Mucosa of stomach (tissue), 1 donor: ENCODE data around the gene MTHFD2L.

Experiments used
- H3K27me3 ChIP-seq: one replicate; pipeline ENCODE4 v1.7.0; 2013; ENCODE audit warnings: mild to moderate bottlenecking, low read length; ENCODE audit not compliant: control insufficient read depth, insufficient read depth
- H3K36me3 ChIP-seq: one replicate; pipeline ENCODE4 v1.7.0; 2013; ENCODE audit warnings: low read length; ENCODE audit not compliant: control insufficient read depth, insufficient read depth
- H3K4me1 ChIP-seq: one replicate; pipeline ENCODE4 v1.7.0; 2013; ENCODE audit warnings: mild to moderate bottlenecking, low read length; ENCODE audit not compliant: control insufficient read depth, insufficient read depth
- H3K4me3 ChIP-seq: one replicate; pipeline ENCODE4 v1.7.0; 2013; ENCODE audit warnings: low read length
- H3K9ac ChIP-seq: one replicate; pipeline ENCODE4 v1.7.0; 2013; ENCODE audit warnings: mild to moderate bottlenecking, low read length, moderate library complexity
- H3K9me3 ChIP-seq: one replicate; pipeline ENCODE4 v1.7.0; 2013; ENCODE audit warnings: mild to moderate bottlenecking, low read length, moderate library complexity; ENCODE audit not compliant: control insufficient read depth
- donor health status: Pancreatic carcinoma.

The MTHFD2L gene

DNA sequence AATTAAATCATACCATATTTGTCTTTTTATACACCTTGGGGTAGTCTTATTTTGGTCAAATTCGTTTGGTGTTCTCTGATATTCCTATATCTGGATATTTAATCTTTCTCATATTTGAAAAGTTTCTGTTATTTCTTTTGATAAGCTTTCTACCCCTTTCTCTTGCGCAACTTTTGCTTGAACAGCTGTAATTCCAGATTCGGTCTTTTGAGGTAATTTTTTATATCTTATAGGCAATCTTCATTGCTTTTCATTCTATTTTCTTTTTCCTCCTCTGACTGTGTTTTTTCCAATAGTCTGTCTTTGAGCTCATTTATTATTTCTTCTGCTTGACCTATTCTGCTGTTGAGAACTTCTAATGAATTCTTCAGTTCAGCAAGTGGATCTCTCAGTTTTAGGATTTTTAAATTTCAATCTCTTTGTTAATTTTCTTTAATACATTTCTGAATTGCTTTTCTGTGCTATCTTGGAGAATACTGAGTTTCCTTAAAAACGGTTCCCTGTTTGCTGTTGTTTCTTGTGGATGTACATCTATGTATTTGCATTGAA, 11.3 kb upstream of the MTHFD2L start:
- H3K4me1 ChIP-seq: no peaks in the 10 kb centered on the region
- H3K36me3 ChIP-seq: no peaks in the 10 kb centered on the region
- H3K4me3 ChIP-seq: no peak overlapping the region
- no peaks in the 10 kb centered on the region for H3K27me3 ChIP-seq
- no peaks in the 10 kb centered on the region for H3K9me3 ChIP-seq
- H3K9ac ChIP-seq: no peak overlapping the region

DNA sequence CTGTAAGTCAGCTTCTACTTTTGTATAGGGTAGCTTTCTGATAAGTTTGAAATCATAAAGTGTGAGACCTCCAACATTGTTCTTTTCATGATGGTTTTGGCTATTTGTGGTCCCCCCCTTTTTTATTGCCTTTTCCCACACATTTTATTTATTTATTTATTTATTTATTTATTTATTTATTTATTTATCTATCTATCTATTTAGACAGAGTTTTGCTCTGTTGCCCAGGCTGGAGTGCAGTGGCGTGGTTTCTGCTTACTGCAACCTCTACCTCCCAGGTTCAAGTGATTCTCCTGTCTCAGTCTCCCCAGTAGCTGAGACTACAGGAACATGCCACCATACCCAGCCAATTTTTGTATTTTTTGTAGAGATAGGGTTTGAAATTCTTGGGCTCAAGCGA, 9.7 kb upstream of the MTHFD2L start:
- Histone ChIP-seq H3K36me3 (no peaks in the 10 kb centered on the region), H3K9ac (no peak overlapping the region), H3K4me1 (no peaks in the 10 kb centered on the region), H3K9me3 (no peaks in the 10 kb centered on the region), H3K27me3 (no peaks in the 10 kb centered on the region), H3K4me3 (no peak overlapping the region)

DNA sequence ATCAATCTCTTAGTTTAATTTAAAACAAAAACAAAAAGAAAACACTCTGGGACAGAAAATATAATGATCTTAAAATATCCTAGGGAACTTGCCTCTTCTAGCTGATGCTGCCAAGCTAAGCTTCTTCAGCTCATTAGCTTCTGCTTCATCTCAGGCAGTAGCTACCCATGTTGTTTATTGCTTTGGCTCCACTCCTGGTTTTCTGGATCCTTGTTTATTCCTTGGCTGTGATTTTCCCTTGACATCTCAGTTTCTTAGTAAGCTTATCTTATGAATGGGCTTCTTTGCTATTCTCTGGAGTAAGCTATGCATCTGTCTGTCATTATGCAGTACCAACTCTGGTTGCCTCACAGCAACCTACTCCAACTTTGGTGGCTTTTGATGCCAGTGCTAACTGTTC, 5.1 kb upstream of the MTHFD2L start:
- no peak overlapping the region for H3K4me3 ChIP-seq
- no peaks in the 10 kb centered on the region for H3K27me3 ChIP-seq
- H3K9me3 ChIP-seq: no peaks in the 10 kb centered on the region
- H3K9ac ChIP-seq: no peak overlapping the region
- H3K36me3 ChIP-seq: no peaks in the 10 kb centered on the region
- H3K4me1 ChIP-seq: no peaks in the 10 kb centered on the region

DNA sequence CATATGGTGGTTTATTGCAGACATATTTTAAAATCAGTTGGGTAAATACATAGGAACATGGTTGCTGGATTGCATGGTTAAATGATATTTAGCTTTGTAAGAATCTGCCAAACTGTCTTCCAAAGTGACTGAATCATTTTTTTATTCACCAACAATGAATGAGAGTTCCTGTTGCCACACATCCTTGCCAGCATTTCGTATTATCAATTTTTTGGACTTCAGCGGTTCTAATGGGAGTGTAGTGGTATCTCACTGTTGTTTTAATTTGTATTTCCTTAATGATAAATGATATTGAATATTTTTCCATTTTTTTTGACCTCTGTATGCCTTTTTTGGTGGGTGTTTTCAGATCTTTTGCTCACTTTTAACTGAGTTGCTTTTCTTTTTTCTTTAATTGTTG, 1.4 kb upstream of the MTHFD2L start:
- H3K4me1 ChIP-seq: no peaks in the 10 kb centered on the region
- no peaks in the 10 kb centered on the region for H3K36me3 ChIP-seq
- no peaks in the 10 kb centered on the region for H3K27me3 ChIP-seq
- H3K4me3 ChIP-seq: no peak overlapping the region
- H3K9ac ChIP-seq: no peak overlapping the region
- no peaks in the 10 kb centered on the region for H3K9me3 ChIP-seq

DNA sequence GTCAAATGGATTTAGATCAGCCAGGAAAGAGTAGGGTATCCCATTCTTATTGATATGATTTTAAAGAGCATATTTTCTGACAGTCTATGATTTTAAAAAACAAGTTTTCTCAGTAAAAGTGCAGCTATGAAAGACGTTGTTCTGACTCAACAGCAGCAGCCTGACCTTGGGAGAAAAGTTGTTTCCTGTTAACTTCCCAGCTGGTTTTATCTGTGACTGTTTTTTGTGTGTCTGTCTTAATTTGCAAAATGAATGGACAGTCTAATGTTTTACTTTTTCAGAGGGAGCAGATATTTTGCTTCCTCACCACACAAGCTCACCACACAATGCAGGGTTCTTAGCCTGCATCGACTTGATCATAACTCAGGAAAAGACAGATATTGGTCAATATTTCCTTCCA, 764 bp upstream of the MTHFD2L start:
- H3K9me3 ChIP-seq: no peaks in the 10 kb centered on the region
- peak overlapping the region; percentile 44 for H3K4me3 ChIP-seq
- peak overlapping the region; percentile 72 for H3K9ac ChIP-seq
- no peaks in the 10 kb centered on the region for H3K27me3 ChIP-seq
- H3K4me1 ChIP-seq: no peaks in the 10 kb centered on the region
- no peaks in the 10 kb centered on the region for H3K36me3 ChIP-seq

DNA sequence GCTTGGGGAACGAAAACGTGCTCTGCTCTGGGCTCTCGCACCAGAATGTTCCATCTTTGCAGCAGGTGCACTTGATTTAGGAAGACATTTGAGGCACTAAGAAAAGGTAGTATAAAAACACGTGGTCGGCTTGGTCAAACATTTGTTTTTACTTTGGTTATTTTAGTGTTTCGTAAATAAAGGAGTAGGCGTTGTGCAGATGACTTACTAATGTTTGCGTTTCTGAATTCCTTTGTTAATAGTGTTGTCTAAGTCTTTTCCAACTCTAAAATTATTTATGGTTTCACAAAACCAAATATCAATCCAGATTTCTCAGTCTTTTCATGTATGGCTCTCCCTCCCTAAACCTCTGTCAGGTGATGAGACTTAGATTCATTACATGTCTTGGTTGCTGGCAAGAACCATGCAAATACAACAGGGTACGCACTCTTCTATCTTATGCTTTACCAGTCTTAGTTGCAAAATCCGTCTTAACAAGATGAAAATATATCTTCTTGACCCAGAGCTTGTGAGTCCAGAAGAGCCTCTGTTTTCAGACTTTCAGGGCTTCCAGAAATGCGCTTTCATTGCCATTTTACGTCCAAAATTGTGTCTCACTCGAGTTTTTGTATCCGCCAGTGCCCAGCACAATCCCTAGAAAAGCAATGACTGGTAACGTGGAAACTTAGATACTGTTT, 686 bp downstream of the MTHFD2L start:
- peak overlapping the region; percentile 72 for H3K9ac ChIP-seq

DNA sequence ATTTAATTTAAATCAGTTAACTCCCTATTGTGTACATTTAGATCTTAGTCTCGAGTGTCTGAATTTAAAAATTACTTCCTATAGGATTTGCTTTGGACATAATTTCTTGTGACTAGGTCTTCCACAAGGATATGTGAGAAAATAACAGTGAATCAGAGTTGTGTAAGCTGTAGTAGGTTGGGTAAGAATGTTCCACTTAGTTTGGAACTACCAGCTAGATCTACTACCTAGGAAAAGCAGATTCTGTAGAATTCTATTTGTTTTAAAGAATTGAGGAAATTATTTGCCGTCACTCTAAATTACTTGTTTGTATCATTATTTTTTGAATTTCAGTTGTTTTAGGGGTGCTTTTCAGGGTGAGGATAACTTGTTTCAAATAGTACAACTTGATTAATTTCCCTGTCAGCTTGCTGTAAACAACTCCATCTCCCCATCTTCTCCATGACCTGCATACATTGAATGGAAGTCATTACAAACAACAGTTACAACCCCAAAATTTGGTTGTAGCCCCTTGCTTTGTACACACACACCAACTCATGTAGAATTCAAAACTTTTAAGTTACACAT, 1.3 kb downstream of the MTHFD2L start:
- Histone ChIP-seq H3K36me3 (no peaks in the 10 kb centered on the region), H3K4me3 (no peak overlapping the region), H3K27me3 (no peaks in the 10 kb centered on the region), H3K9ac (peak overlapping the region; percentile 72), H3K4me1 (no peaks in the 10 kb centered on the region), H3K9me3 (no peaks in the 10 kb centered on the region)

More for the DNA sequence above, 686 bp downstream of the MTHFD2L start:
- no peaks in the 10 kb centered on the region for H3K4me1 ChIP-seq
- H3K27me3 ChIP-seq: no peaks in the 10 kb centered on the region
- no peaks in the 10 kb centered on the region for H3K36me3 ChIP-seq
- H3K9me3 ChIP-seq: no peaks in the 10 kb centered on the region
- peak overlapping the region; percentile 73 for H3K4me3 ChIP-seq

DNA sequence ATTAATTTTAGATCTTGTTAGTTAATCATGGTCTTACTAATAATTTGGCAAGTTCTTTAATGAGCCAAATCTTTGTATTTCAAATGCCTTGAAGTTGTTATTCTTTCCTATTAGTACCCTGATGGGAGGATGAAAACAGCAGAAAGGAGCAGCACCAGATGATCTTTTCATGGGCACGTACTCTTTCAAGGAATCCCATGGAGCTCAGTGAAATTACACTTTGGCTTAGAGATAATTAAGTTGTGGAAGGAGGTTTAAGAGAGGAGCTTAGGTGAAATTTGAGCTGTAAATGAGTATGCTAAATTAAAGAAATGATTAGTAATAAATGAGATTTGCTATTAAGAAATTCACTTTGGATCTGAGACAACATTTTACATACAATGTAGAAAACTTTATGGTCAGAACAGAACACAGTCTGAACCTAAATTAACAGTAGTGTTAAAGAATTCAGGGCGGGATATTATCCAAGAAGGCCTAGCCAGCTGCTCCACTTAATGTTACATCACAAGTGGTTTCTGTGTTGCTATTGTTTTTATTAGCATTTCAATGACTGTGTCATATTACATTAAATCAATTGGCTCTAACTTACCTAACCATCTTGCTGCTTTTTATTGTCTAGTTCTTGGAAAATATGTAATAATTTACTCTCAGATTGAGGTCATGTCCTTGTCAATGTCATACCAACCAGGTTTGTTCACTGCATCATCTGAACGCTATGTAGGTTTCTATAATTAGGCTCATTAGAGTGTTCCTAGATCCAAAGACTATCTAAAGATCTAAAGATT, 3.9 kb downstream of the MTHFD2L start:
- H3K4me1 ChIP-seq: no peaks in the 10 kb centered on the region
- H3K27me3 ChIP-seq: no peaks in the 10 kb centered on the region
- no peaks in the 10 kb centered on the region for H3K9me3 ChIP-seq
- no peak overlapping the region for H3K9ac ChIP-seq
- no peak overlapping the region for H3K4me3 ChIP-seq
- H3K36me3 ChIP-seq: no peaks in the 10 kb centered on the region

DNA sequence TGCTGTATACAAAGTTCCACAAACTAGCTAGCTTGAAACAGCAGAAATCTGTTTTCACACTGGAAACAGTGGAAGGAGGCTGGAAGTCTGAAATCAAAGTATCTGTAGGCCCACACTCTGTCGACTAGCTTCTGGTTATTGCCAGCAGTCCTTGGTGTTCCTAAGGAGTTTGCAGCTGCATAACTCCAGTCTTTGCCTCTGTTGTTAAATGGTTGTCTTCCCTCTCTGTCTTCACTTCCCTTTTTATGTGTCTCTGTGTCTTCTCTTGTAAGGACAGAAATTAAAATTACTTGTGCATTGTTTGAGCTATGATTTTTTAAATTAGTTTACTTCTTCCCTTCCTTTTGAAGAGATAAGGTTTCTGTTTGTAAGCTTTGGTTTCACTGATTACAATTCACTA, 8.2 kb downstream of the MTHFD2L start:
- Histone ChIP-seq H3K9ac (no peak overlapping the region), H3K4me3 (no peak overlapping the region), H3K36me3 (no peaks in the 10 kb centered on the region), H3K9me3 (no peaks in the 10 kb centered on the region), H3K27me3 (no peaks in the 10 kb centered on the region), H3K4me1 (no peaks in the 10 kb centered on the region)

DNA sequence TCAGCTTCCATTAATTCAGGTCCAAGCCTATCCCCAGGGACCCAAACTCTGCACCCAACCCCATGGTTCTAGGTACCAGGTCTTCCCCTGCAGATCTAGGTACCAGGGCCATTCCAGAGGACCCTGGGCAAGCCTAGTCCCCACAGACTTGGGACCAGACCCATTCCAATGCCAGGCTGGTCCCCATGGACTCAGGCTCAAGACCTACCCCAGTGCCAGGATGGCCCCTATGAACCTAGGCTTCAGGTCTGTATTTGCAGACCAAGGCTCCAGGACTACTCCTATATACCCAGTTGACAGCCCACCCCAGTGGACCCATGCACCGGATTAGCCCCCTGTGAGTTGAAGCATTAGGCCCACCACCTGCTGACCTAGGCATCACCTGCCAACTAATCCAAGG, 8.9 kb downstream of the MTHFD2L start:
- Histone ChIP-seq H3K9me3 (no peaks in the 10 kb centered on the region), H3K4me3 (no peak overlapping the region), H3K9ac (no peak overlapping the region), H3K36me3 (no peaks in the 10 kb centered on the region), H3K4me1 (no peaks in the 10 kb centered on the region), H3K27me3 (no peaks in the 10 kb centered on the region)

DNA sequence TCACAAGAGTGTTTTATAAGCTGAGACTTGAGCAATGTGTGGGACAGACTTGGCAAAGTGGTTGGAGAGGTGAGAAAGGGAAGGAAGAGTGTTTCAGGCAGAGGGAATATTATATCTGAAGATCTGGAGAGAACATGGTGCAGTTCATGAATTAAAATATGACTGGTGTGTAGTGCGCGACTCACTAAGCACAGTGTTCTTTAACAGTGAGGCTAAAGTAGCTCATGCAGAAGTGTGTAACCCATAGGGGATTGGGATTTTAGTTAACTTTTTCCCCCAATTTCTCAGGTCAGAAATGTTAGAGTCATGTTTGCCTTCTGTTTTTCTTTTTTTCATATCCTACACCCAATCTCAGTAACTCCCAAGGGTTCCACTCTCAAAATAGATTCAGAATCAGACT, 9.7 kb downstream of the MTHFD2L start:
- Histone ChIP-seq H3K4me3 (no peak overlapping the region), H3K9ac (no peak overlapping the region), H3K4me1 (no peaks in the 10 kb centered on the region), H3K27me3 (no peaks in the 10 kb centered on the region), H3K36me3 (no peaks in the 10 kb centered on the region), H3K9me3 (no peaks in the 10 kb centered on the region)

DNA sequence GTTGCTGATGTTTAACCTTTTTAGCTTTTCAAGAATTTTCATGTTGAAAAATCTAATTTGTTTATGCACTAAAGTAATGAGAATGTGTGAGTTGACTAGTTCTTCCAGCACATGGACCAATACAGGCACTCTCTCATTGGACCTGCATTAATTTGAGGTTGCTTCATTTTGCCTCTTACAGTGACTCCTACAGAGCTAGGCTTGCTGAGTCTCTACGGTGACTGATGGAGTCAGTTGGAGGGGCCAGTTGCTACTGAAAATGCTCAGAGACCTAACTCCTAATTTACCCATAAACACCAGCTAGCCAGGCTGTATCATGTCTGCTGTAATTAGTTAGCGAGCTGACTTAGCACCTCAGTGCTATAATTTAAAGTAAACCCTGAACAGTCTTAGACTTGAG, 10.9 kb downstream of the MTHFD2L start:
- no peaks in the 10 kb centered on the region for H3K4me1 ChIP-seq

More for the DNA sequence above, 10.9 kb downstream of the MTHFD2L start:
- Histone ChIP-seq H3K9me3 (no peaks in the 10 kb centered on the region), H3K36me3 (no peaks in the 10 kb centered on the region), H3K9ac (no peak overlapping the region), H3K4me3 (no peak overlapping the region), H3K27me3 (no peaks in the 10 kb centered on the region)
